Natural killer cell (primary cell): Measurements from ENCODE around the gene POGZ. TPM values are rescaled to one million over a fixed set of nuclear protein-coding genes. Genes with fewer than 3 reads are reported as not detected.

Source experiments
- ATAC-seq, 3 donors: fragments of 150-1000 bp in 2 of 3; fragments of 200-7000 bp in 1 of 3; cut with Tn5 transposase; 1 replicate in 1 of 3; 2 replicates in 2 of 3; pipeline ENCODE4 v1.10.0; 2021; ENCODE audit warnings: mild to moderate bottlenecking in 2 of 3, moderate library complexity in 2 of 3
- DNase-seq, 2 donors: peaks; one replicate each; pipeline versions ENCODE4 v3.0.0 to v3.0.0-alpha.2; 2013 to 2021; ENCODE audit warnings: mixed read lengths in 1 of 2
- H3K27ac ChIP-seq: one replicate; pipeline ENCODE4 v1.5.1; 2013; ENCODE audit warnings: mild to moderate bottlenecking, low read length
- H3K27me3 ChIP-seq: one replicate; pipeline ENCODE4 v1.6.1; 2013; ENCODE audit warnings: low read length; ENCODE audit not compliant: control insufficient read depth, insufficient read depth
- H3K36me3 ChIP-seq: one replicate; pipeline ENCODE4 v1.6.1; 2013; ENCODE audit warnings: low read length; ENCODE audit not compliant: control insufficient read depth, insufficient read depth
- H3K4me1 ChIP-seq: one replicate; pipeline ENCODE4 v1.6.1; 2013; ENCODE audit warnings: low read length; ENCODE audit not compliant: control insufficient read depth, insufficient read depth
- H3K4me3 ChIP-seq: one replicate; pipeline ENCODE4 v1.5.1; 2013; ENCODE audit warnings: low read length
- H3K9me3 ChIP-seq: one replicate; pipeline ENCODE4 v1.6.1; 2013; ENCODE audit warnings: low read length; ENCODE audit not compliant: control insufficient read depth, insufficient read depth
- H3K27ac Mint-ChIP-seq, 2 donors: one replicate each; pipeline ENCODE4 v1.8.0; 2022; ENCODE audit warnings: mild to moderate bottlenecking in 2 of 2, mixed read lengths in 2 of 2, moderate library complexity in 1 of 2
- H3K27me3 Mint-ChIP-seq, 2 donors: one replicate each; pipeline ENCODE4 v1.8.0; 2022; ENCODE audit warnings: low read depth in 2 of 2, mixed read lengths in 2 of 2
- H3K36me3 Mint-ChIP-seq: one replicate; pipeline ENCODE4 v1.8.0; 2022; ENCODE audit warnings: mixed read lengths
- H3K4me1 Mint-ChIP-seq, 2 donors: one replicate each; pipeline ENCODE4 v1.8.0; 2022; ENCODE audit warnings: mixed read lengths in 2 of 2
- H3K4me3 Mint-ChIP-seq: one replicate; pipeline ENCODE4 v1.8.0; 2022; ENCODE audit warnings: mild to moderate bottlenecking, moderate library complexity, mixed read lengths
- H3K9me3 Mint-ChIP-seq, 2 donors: one replicate each; pipeline ENCODE4 v1.8.0; 2022; ENCODE audit warnings: mixed read lengths in 2 of 2
- CTCF ChIP-seq: fragments of 200-600 bp; IDR thresholded peaks from one replicate; pipeline ENCODE4 v1.8.0; 2022; ENCODE audit warnings: antibody characterized with exemption
- WGBS: methylation state at CpG from one replicate; pipeline ENCODE4 v1.1.7; 2013; ENCODE audit warnings: missing lambda C conversion rate; ENCODE audit not compliant: insufficient coverage; 5-methylcytosine and 5-hydroxymethylcytosine counted together
- intact Hi-C: fragments of 100-400 bp; cut with micrococcal nuclease; formaldehyde crosslinking; loops from one replicate; pipeline ENCODE4 v1.14.2; 2022
- total RNA-seq, 4 donors: library from RNA; stranded (reverse); fragments of 120-200 nt in 1 of 4; gene quantifications; one replicate each; pipeline versions ENCODE4 v1.2.3 to v1.2.4, GENCODE V29; 2013 to 2022

Gene POGZ
- total RNA-seq, 3 donors from 2014 or later (not counting 1 experiment from before 2014, with no cell fraction given), result 106 to 129 (median 121) TPM

- ATAC-seq, result no peak
- no peaks in the 10 kb centered on the region for H3K27me3 Mint-ChIP-seq
- intact Hi-C loops, result loop anchor here (5.0 kb wide), 1 partner anchor 87 kb away; the partner anchor contains the start of gene TUFT1
These were observed 4.1 kb downstream of the POGZ start for GRCh38 chr1:151455231-151455630.

GRCh38 chr1:151447696-151448095 is 11.6 kb downstream of the POGZ start:
- Histone ChIP-seq H3K27ac (no peak overlapping the region), H3K27me3 (no peaks in the 10 kb centered on the region), H3K4me1 (no peaks in the 10 kb centered on the region), H3K4me3 (no peak overlapping the region), H3K9me3 (no peaks in the 10 kb centered on the region), H3K36me3 (no peaks in the 10 kb centered on the region)
- Mint-ChIP-seq H3K36me3 (no peaks in the 10 kb centered on the region), H3K4me3 (no peak overlapping the region), H3K9me3 (no peaks in the 10 kb centered on the region), H3K27me3 (no peaks in the 10 kb centered on the region), H3K4me1 (peaks cover 9 to 10% of the 10 kb centered on the region in 2 donors), H3K27ac (no peak overlapping the region)
- ATAC-seq (no peak), DNase-seq (no peak)
- no peak for TF ChIP-seq CTCF
- intact Hi-C loops, result loop anchor here (10.0 kb wide), 1 partner anchor 147 kb away; no protein-coding TSS in a partner anchor
- 53% methylated on average over 2 of the region's 2 CpGs for WGBS

More at GRCh38 chr1:151455231-151455630, 4.1 kb downstream of the POGZ start:
- H3K4me3 Mint-ChIP-seq, result no peak overlapping the region
- Histone ChIP-seq H3K4me3 (no peak overlapping the region), H3K27me3 (no peaks in the 10 kb centered on the region), H3K9me3 (no peaks in the 10 kb centered on the region), H3K27ac (no peak overlapping the region), H3K4me1 (peaks cover 17% of the 10 kb centered on the region), H3K36me3 (no peaks in the 10 kb centered on the region)
- peak overlapping the region in 1 of 2 donors; percentile 68 for H3K27ac Mint-ChIP-seq
- H3K36me3 Mint-ChIP-seq, result no peaks in the 10 kb centered on the region
- TF ChIP-seq CTCF, result no peak
- no peak for DNase-seq
- 38% methylated on average over 1 of the region's 2 CpGs for WGBS
- H3K9me3 Mint-ChIP-seq, result no peaks in the 10 kb centered on the region
- peaks cover 20 to 22% of the 10 kb centered on the region in 2 donors for H3K4me1 Mint-ChIP-seq

DNA sequence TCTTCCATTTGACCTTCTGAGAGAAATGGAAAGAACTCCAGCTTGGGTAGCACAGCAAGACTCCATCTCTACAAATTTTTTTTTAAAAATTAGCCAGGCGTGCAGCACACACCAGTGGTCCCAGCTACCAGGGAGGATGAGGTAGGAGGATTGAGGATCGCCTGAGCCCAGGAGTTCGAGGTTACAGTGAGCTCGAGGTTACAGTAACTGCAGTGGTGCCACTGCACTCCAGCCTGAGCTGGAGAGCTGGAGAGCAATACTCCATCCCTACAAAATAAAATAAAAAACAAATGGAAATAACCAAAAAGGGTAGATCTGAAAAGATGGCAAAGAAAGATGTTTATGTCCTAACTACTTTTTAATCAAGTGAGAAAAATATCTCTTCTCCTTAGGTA is 14.5 kb downstream of the POGZ start:
- DNase-seq, result no peak
- Mint-ChIP-seq H3K4me1 (peaks cover 19 to 23% of the 10 kb centered on the region in 2 donors), H3K27ac (no peak overlapping the region)

More for the DNA sequence above, 14.5 kb downstream of the POGZ start:
- Histone ChIP-seq H3K36me3 (peaks cover 8% of the 10 kb centered on the region), H3K27me3 (no peaks in the 10 kb centered on the region), H3K9me3 (no peaks in the 10 kb centered on the region), H3K27ac (no peak overlapping the region), H3K4me1 (no peaks in the 10 kb centered on the region), H3K4me3 (no peak overlapping the region)
- WGBS, result 81% methylated on average over 3 of the region's 4 CpGs
- Mint-ChIP-seq H3K27me3 (no peaks in the 10 kb centered on the region), H3K4me3 (no peak overlapping the region), H3K36me3 (peaks cover 15% of the 10 kb centered on the region), H3K9me3 (no peaks in the 10 kb centered on the region)
- no peak for TF ChIP-seq CTCF
- no peak for ATAC-seq
- intact Hi-C loops, result loop anchor here (2.0 to 10.0 kb wide), 4 partner anchors 88 to 392 kb away; no protein-coding TSS in a partner anchor
